HG02763 (cell line): ENCODE data around the gene MCL1.
"Not testable (repeated sequence)": the region's sequence is repeated elsewhere in the genome, so short reads cannot be mapped to it uniquely, and the experiment has no call there.

Experiments
- ATAC-seq: cut with Tn5 transposase; IDR thresholded peaks from one replicate; pipeline ENCODE4 v1.9.1; 2021; ENCODE audit warnings: mild to moderate bottlenecking, moderate library complexity; ENCODE audit not compliant: unreplicated experiment

MCL1 gene

DNA sequence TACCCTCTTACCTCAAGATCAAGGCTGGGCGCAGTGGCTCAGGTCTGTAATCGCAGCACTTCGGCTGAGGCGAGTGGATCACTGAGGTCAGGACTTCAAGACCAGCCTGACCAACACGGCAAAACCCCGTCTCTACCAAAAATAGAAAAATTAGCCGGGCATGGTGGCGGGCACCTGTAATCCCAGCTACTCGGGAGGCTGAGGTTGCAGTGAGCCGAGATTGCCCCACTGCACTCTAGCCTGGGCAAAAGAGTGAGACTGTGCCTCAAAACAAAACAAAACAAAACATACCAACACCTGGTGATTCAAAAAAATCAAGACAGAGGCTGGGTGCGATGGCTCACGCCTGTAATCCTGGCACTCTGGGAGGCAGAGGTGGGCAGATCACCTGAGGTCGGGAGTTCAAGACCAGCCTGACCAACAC lies 5.8 kb downstream of the MCL1 start:
- ATAC-seq, result not testable (repeated sequence)

DNA sequence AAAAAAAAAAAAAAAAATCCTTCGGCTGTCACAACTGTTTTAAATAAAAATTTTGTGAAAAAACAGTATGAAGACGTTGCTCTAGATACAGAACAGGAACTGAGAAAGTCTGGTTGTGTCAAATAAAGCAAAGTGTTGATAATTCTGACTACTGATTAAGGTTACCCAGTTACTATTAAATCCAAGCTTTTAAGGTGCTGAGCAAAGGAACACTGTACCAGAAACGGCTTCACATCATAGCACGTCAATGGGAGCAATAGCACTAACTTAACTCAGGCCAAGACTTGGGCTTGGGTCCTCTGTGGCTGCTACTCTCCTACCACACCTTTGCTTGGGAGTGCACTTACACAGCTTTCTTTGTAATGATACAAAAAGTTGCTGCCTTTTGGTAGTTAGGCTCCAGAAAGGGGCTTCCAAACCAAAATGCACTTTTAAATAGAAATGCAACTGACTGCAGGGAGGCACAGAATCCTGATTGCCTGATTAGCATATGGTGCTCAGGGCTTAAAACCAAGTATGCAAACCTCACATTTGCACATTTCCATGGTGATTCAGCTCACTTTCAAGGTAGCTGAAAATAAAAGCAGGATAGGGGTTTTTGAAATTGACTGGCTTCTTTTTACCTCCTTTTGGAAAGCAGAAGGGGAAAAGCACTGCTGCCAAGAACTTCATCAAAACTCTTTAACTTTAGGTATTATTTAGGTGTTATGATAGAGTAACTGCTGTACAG lies 6.3 kb downstream of the MCL1 start:
- ATAC-seq, result no peak

- no peak for ATAC-seq
Observed at GRCh38 chr1:150568594-150568966, 10.8 kb downstream of the MCL1 start.

DNA sequence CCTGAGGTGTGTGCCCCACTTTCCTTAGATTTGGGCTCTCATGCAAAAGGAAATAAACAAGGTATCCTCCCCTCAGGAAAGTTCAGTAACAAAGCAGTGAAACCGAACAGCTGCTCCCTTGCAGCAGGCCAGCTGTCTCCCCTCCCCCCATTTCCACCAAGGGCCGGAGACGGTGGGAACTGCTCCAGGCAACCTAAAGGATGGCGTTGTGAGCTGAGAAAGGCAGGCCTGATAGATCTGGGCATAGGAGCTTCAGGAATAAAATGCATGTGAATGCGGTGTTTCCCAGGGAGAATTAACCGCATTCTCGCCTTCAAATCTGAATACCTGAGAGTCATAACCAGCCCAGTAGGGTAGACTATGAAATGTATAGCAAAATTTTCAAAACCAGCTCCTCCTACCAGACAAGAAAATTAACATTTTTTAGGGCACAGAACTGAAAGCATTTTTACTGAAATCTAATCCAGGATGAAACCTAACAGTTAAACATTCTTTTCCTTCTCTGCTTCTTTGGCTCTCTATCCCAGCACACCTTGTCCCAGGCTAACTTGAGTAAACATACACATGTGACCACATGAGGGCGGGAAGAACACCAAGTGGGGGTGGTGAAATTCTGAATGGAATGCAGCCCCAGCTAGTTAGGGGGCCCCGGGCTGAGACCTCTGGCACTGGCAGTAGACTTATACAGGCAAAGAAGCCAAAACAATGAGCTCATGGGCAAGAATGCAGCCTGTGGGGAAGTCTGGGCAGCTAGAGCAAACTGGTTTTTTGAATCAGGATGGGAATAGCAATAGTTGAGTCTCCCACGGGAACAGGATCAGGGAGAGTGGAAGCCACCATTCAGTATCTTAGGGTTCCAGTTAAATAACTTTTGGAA lies 11.5 kb downstream of the MCL1 start:
- peak; percentile 19 for ATAC-seq

- ATAC-seq, result peak; percentile 25
Observed at GRCh38 chr1:150567341-150567716, 12.1 kb downstream of the MCL1 start.

GRCh38 chr1:150566589-150567340 lies 12.6 kb downstream of the MCL1 start:
- ATAC-seq, result no peak

GRCh38 chr1:150565240-150565991 lies 14.0 kb downstream of the MCL1 start:
- ATAC-seq, result not testable (repeated sequence)

- ATAC-seq, result no peak
Observed at GRCh38 chr1:150564051-150564991, 15.1 kb downstream of the MCL1 start.

DNA sequence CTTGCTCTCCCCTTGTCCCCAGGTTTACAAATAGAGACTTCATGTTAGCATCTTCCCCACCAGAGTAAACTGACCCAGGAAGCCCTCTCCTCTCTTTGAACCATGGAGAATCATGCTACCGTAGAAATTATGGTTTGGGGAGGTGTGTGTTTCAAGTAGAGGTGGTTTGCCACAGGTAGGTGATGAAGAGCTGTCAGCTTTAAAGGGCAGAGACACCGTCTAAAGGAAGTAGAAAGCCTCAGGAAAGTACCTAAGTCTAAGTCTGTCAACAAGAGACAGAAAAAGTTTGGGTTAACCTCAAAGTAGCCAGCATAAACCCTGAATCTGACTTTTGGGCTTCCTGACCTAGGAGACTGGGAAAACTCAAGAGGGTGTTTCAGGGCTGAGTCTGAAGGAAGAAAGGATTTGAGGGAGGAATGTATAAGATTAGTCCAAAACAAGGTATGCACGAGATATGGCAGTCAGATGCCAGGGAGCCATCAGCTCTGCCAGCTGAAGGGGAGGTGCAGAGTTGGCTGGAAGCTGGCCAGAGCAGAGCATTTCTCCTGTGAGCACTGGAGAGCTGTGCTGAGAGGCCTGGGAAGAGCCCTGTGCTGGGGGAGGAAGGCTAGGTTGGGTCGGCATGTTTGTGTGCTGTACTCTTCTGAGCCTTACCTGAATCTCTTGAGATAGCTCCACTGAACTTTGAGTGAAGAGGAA lies 15.9 kb downstream of the MCL1 start:
- ATAC-seq, result peak; percentile 19

GRCh38 chr1:150562446-150563339 lies 16.7 kb downstream of the MCL1 start:
- ATAC-seq, result peak; percentile 35

GRCh38 chr1:150561974-150562445 lies 17.4 kb downstream of the MCL1 start:
- peak; percentile 41 for ATAC-seq

- no peak for ATAC-seq
Observed at GRCh38 chr1:150561254-150561973, 18.0 kb downstream of the MCL1 start.

- ATAC-seq, result no peak
Observed at GRCh38 chr1:150560576-150561253, 18.7 kb downstream of the MCL1 start.

DNA sequence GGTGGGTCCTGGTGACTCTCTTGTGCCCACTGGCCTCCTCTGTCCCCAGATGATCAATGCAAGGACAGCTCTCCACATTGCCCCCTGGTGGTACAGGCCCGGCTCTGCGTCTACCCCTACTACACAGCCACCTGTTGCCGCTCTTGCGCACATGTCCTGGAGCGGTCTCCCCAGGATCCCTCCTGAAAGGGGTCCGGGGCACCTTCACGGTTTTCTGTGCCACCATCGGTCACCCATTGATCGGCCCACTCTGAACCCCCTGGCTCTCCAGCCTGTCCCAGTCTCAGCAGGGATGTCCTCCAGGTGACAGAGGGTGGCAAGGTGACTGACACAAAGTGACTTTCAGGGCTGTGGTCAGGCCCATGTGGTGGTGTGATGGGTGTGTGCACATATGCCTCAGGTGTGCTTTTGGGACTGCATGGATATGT lies 19.4 kb downstream of the MCL1 start:
- ATAC-seq, result no peak

DNA sequence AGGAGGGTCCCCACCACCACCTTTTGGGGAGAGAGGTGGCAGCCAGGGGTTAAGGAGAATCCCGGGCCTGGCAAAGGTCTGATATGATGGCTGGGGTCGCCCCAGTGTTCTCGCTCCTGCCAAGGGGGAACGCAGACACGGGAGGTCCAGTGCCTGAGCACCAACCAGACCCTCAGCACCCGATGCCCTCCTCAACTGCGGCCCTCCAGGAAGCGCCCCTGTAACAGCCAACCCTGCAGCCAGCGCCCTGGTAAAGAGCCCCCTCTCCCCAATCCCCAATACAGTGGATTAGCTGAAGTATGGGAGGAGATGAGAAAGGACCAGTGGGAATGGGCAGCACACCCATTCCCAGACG lies 19.8 kb downstream of the MCL1 start:
- ATAC-seq, result no peak

DNA sequence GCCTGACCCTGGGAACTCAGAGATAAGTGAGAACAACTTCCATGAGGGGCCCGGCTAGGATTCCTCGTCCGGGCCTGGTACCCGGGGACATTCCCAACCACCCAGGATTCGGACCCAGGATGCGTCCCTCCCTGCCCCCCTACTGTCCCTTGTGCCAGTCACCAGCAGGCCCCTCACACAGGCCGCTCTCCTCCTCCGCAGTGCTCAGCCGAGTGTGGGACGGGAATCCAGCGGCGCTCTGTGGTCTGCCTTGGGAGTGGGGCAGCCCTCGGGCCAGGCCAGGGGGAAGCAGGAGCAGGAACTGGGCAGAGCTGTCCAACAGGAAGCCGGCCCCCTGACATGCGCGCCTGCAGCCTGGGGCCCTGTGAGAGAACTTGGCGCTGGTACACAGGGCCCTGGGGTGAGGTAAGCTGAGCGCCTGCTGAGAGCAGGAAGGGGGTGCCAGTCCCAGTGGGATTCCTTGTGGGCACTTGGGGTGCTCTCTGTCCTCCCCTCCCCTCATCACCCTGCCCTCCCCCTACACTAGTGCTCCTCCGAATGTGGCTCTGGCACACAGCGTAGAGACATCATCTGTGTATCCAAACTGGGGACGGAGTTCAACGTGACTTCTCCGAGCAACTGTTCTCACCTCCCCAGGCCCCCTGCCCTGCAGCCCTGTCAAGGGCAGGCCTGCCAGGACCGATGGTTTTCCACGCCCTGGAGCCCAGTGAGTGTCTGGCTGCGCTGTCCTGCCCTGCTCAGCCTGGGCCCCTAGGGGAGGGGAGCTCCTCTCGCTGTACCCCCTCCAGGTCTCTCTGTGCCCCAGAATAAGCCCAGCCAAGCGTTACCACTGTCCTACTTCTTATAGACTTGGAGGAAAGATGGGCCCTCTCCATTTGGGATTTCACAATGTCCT lies 20.4 kb downstream of the MCL1 start:
- ATAC-seq, result no peak
